Duodenal mucosa (tissue), 2 donors: ENCODE data around the gene ABCC9.

ENCODE experiments used
- H3K27ac ChIP-seq: one replicate; pipeline ENCODE4 v1.7.0; 2013; ENCODE audit warnings: low read depth, low read length
- H3K27me3 ChIP-seq, 2 donors: one replicate each; pipeline ENCODE4 v1.7.0; 2013; ENCODE audit warnings: low read length in 2 of 2, control low read depth in 1 of 2; ENCODE audit not compliant: insufficient read depth in 2 of 2, control insufficient read depth in 1 of 2
- H3K36me3 ChIP-seq, 2 donors: one replicate each; pipeline ENCODE4 v1.7.0; 2013; ENCODE audit warnings: low read length in 2 of 2, control low read depth in 1 of 2; ENCODE audit not compliant: insufficient read depth in 2 of 2, control insufficient read depth in 1 of 2
- H3K4me1 ChIP-seq, 2 donors: one replicate each; pipeline ENCODE4 v1.7.0; 2013; ENCODE audit warnings: low read length in 2 of 2, control low read depth in 1 of 2; ENCODE audit not compliant: insufficient read depth in 2 of 2, control insufficient read depth in 1 of 2
- H3K4me3 ChIP-seq, 2 donors: one replicate each; pipeline ENCODE4 v1.7.0; 2013; ENCODE audit warnings: low read length in 2 of 2, low read depth in 1 of 2
- H3K9ac ChIP-seq, 2 donors: one replicate each; pipeline ENCODE4 v1.7.0; 2013; ENCODE audit warnings: low read length in 2 of 2, low read depth in 1 of 2
- H3K9me3 ChIP-seq, 2 donors: one replicate each; pipeline ENCODE4 v1.7.0; 2013; ENCODE audit warnings: low read length in 2 of 2, control low read depth in 1 of 2; ENCODE audit not compliant: control insufficient read depth in 1 of 2

ABCC9 gene

DNA sequence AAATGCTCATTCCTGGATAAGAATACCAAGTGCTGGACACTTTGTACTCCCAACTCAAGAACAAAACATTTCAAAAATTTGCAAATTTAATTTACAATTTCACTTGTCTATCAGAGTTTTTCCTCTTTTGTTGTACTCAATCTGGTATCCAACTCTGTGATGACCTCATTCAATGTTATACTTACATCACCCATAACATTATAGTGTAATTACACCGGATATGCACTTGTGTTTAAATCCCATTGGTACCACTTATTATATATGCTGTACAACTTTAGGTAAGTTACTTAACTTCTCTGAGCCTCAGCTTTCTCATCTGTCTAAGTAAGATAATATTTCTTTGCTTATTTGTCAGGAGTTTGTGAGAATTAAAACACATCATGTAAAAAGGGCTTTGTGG, 90.1 kb downstream of the ABCC9 start:
- Histone ChIP-seq H3K4me1 (no peaks in the 10 kb centered on the region), H3K4me3 (no peak overlapping the region), H3K27me3 (no peaks in the 10 kb centered on the region), H3K9me3 (no peaks in the 10 kb centered on the region), H3K36me3 (no peaks in the 10 kb centered on the region), H3K9ac (no peak overlapping the region), H3K27ac (no peak overlapping the region)

- no peaks in the 10 kb centered on the region for H3K4me1 ChIP-seq
- H3K9ac ChIP-seq, result no peak overlapping the region
- no peaks in the 10 kb centered on the region for H3K9me3 ChIP-seq
These were observed 90.8 kb downstream of the ABCC9 start for GRCh38 chr12:21850419-21850818.

DNA sequence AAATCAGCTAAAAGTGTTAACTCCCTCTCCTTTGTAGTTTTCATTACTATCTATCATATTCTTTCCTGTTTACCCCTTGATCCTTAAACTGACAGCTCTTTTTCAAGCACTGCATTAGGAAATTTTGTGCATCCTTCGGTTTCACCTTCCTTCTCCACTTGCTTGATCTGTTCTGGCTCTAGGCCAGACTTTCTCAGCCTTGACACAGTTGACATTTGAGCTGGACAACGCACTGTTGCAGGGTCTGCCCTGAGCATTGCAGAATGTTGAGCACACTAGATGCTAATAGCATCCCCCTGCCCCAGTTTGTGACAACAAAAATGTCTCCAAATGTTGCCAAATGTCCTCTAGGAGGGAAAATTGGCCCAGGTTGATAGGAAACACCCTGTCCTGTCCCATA, 91.3 kb downstream of the ABCC9 start:
- Histone ChIP-seq H3K4me1 (no peaks in the 10 kb centered on the region), H3K4me3 (no peak overlapping the region), H3K27ac (no peak overlapping the region), H3K9me3 (no peaks in the 10 kb centered on the region), H3K27me3 (no peaks in the 10 kb centered on the region), H3K9ac (no peak overlapping the region), H3K36me3 (no peaks in the 10 kb centered on the region)

More at GRCh38 chr12:21850419-21850818, 90.8 kb downstream of the ABCC9 start:
- H3K27ac ChIP-seq, result no peak overlapping the region
- H3K4me3 ChIP-seq, result no peak overlapping the region
- no peaks in the 10 kb centered on the region for H3K36me3 ChIP-seq
- no peaks in the 10 kb centered on the region for H3K27me3 ChIP-seq

GRCh38 chr12:21848192-21848591, 93.0 kb downstream of the ABCC9 start:
- H3K4me1 ChIP-seq, result no peaks in the 10 kb centered on the region
- no peak overlapping the region for H3K27ac ChIP-seq
- H3K9me3 ChIP-seq, result no peaks in the 10 kb centered on the region
- H3K9ac ChIP-seq, result no peak overlapping the region
- H3K27me3 ChIP-seq, result no peaks in the 10 kb centered on the region
- no peaks in the 10 kb centered on the region for H3K36me3 ChIP-seq
- no peak overlapping the region for H3K4me3 ChIP-seq

GRCh38 chr12:21843795-21844194, 97.4 kb downstream of the ABCC9 start:
- no peaks in the 10 kb centered on the region for H3K27me3 ChIP-seq
- H3K4me3 ChIP-seq, result no peak overlapping the region
- H3K9me3 ChIP-seq, result no peaks in the 10 kb centered on the region
- no peak overlapping the region for H3K27ac ChIP-seq
- no peaks in the 10 kb centered on the region for H3K36me3 ChIP-seq
- no peaks in the 10 kb centered on the region for H3K4me1 ChIP-seq
- no peak overlapping the region for H3K9ac ChIP-seq

DNA sequence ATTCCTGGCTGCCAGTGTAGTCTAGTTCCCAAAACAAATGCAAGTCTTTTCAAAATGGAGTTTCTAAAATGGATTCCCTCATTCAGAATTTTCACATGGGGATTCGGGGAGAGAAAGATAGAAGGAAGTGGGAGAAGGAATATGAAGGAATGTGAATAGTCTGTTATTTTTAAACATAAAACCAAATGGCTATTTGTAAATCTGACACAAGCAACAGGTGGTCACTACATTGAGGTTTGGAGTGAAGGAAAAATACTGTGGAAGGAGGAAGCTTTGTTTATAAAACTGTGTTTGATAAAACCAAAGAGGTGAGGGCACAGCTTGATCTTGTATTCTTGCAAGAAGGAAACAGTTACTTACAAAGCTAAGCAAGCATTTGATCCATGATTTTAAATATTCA, 101.5 kb downstream of the ABCC9 start:
- Histone ChIP-seq H3K4me1 (no peaks in the 10 kb centered on the region), H3K4me3 (no peak overlapping the region), H3K27ac (no peak overlapping the region), H3K27me3 (no peaks in the 10 kb centered on the region), H3K9ac (no peak overlapping the region), H3K9me3 (no peaks in the 10 kb centered on the region), H3K36me3 (no peaks in the 10 kb centered on the region)

DNA sequence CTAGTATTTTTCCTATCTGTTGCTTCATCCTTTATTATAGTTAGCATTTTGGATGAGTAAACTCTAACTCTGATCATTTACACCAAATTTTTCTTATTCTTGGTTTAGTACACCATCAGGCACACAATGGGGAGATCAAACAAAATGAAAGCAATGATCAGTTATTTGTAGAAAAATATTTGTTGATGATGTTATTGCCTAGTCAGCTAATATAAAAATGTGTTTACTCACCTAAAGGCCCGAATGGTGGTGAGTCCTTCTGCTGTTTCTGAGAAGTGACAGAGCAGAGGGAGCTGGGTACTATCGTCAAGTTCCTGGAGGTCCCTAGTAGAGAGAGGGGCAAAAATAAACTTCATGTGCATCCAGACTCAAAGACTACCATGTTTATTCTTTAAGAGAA, 103.4 kb downstream of the ABCC9 start:
- no peak overlapping the region for H3K9ac ChIP-seq
- H3K27ac ChIP-seq, result no peak overlapping the region
- no peaks in the 10 kb centered on the region for H3K27me3 ChIP-seq
- no peak overlapping the region for H3K4me3 ChIP-seq
- no peaks in the 10 kb centered on the region for H3K4me1 ChIP-seq
- H3K9me3 ChIP-seq, result no peaks in the 10 kb centered on the region
- no peaks in the 10 kb centered on the region for H3K36me3 ChIP-seq

- Histone ChIP-seq H3K9ac (no peak overlapping the region), H3K36me3 (no peaks in the 10 kb centered on the region), H3K27ac (no peak overlapping the region), H3K4me1 (no peaks in the 10 kb centered on the region), H3K4me3 (no peak overlapping the region), H3K27me3 (no peaks in the 10 kb centered on the region), H3K9me3 (no peaks in the 10 kb centered on the region)
These were observed 109.4 kb downstream of the ABCC9 start for GRCh38 chr12:21831791-21832344.

DNA sequence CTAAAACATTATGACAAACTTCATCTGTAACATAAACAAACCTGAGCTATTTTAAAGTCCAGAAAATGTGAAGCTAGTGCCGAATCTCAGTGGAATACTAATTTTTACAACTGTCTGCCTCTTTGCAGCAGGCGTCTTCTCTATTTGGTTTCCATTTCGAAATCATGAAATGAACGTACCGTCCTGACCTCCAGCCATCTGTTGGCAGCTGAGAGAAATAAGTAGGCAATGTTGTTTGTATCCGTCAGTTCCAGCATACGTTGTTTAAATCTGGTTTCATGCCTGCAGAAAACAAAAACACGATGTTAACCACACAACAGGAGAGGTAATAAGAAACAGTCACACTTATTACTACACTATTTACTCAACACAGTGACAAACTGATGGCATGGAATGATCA, 112.4 kb downstream of the ABCC9 start:
- Histone ChIP-seq H3K9me3 (no peaks in the 10 kb centered on the region), H3K4me1 (no peaks in the 10 kb centered on the region), H3K36me3 (no peaks in the 10 kb centered on the region), H3K9ac (no peak overlapping the region), H3K4me3 (no peak overlapping the region), H3K27me3 (no peaks in the 10 kb centered on the region), H3K27ac (no peak overlapping the region)

DNA sequence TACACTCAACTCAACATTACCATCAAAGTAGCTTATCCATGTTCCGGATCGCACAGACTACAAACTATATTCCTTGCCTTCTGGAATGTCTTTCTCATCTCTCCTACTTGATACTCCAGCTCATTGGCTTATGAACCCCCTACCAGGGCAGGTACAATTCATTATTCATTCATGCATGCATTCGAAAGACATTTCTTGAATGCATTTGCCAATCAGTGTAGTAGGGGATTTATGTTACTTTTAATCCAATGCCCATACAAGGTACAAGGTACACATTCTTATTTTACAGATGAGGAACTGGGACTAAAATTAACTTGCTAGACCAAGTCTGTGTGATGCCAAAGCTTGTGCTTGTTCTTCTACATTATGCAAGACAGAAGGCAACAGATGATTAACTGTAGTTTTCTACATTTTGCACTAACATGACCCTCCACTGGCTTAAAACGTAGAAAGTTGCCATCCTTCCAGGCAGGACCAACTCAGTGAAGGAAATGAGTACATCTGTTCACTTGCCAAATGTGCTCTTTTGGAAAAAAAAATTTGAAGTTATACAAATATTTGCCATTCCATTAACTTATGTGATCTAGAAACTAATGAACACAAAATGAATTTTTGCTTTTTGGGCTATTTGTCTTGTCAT, 113.0 kb downstream of the ABCC9 start:
- Histone ChIP-seq H3K4me1 (no peaks in the 10 kb centered on the region), H3K27ac (no peak overlapping the region), H3K9me3 (no peaks in the 10 kb centered on the region), H3K4me3 (no peak overlapping the region), H3K9ac (no peak overlapping the region), H3K36me3 (no peaks in the 10 kb centered on the region), H3K27me3 (no peaks in the 10 kb centered on the region)
